Hepatocyte (in vitro differentiated cells): ENCODE measurements around the gene NELFA.

Experiments
- CTCF ChIP-seq: fragments of 200-600 bp; sonication (generic); IDR thresholded peaks from 2 replicates; pipeline ENCODE4 v1.5.1; 2016; ENCODE audit warnings: antibody characterized with exemption, mild to moderate bottlenecking; ENCODE audit not compliant: poor library complexity
- EZH2 ChIP-seq: fragments of 200-600 bp; sonication (generic); IDR thresholded peaks from 2 replicates; pipeline ENCODE4 v1.6.1; 2016; ENCODE audit warnings: antibody characterized with exemption, mild to moderate bottlenecking, borderline replicate concordance

GRCh38 chr4:1974840-1975239 is 33.9 kb downstream of the NELFA start:
- TF ChIP-seq CTCF (no peak), EZH2 (no peak)
